ENCODE data around the gene DVL2.

DVL2 gene

DNA sequence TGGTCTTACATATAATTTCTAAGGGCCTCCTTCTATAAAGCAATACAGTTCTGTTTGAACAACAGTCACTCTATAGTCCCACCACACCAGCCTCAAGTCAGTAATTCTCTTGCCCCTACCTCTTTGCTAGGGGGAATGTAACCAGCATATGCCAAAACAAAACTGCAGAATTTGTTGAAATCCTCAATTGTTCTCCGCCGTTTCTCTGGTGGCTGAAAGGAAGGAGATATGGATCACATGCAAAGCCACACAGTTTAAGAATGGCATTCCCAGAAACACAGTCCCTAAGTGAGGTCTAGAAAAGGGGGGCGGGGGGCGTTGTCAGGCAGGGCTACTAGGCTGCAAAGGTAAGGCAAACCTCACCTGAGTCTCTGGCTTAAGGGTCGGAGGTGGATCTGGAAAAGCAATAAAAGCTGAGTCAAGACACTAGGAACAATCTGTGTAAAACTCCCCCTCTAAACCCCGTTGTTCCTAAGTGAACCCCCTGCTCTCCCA, 3.0 kb upstream of the DVL2 start:
- DNase-seq, result no peak

GRCh38 chr17:7236808-7237207, 2.5 kb upstream of the DVL2 start:
- no peak for DNase-seq

- no peak for DNase-seq
Measured at GRCh38 chr17:7235693-7236665, 1.7 kb upstream of the DVL2 start.

DNA sequence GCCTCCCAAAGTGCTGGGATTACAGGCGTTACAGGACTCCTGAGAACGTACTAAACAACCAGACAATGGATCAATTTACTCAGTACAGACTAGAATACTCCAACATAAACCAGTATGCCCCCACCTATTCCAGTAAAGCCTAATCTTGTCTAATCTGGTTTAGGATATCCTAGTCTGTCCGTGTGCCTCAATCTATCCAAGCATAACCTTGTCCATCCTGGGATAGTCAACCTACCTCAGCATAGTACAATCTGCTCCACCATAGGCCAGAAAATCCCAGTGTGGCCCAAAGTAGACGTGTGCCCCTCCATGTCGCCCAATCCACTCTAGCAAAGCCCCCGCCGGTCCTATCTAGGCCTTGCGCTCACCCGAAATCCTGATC, 625 bp downstream of the DVL2 start:
- DNase-seq, result no peak

GRCh38 chr17:7232114-7232513, 2.2 kb downstream of the DVL2 start:
- no peak for DNase-seq

DNA sequence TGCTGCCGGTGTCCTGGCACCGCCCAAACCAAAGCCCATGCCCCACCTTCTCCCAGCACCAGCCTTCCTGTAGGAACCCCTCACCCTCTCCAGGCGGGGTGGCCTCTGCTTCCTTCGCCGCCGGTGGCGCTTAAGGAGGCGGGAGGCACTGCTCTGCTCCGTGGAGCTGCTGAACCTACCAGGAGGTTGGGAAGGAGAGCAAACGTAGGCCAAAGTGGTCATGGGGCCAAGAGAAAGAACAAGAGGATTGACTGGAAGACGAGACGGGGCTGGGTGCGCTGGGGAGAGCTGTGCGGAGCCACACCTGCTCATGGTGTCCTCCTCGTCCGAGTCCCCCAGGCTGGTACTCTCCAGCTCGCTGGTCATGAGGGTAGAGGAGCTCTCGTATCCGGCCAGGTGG, 4.8 kb downstream of the DVL2 start:
- DNase-seq, result no peak

- DNase-seq, result no peak
Measured at GRCh38 chr17:7228920-7229319, 5.4 kb downstream of the DVL2 start.

DNA sequence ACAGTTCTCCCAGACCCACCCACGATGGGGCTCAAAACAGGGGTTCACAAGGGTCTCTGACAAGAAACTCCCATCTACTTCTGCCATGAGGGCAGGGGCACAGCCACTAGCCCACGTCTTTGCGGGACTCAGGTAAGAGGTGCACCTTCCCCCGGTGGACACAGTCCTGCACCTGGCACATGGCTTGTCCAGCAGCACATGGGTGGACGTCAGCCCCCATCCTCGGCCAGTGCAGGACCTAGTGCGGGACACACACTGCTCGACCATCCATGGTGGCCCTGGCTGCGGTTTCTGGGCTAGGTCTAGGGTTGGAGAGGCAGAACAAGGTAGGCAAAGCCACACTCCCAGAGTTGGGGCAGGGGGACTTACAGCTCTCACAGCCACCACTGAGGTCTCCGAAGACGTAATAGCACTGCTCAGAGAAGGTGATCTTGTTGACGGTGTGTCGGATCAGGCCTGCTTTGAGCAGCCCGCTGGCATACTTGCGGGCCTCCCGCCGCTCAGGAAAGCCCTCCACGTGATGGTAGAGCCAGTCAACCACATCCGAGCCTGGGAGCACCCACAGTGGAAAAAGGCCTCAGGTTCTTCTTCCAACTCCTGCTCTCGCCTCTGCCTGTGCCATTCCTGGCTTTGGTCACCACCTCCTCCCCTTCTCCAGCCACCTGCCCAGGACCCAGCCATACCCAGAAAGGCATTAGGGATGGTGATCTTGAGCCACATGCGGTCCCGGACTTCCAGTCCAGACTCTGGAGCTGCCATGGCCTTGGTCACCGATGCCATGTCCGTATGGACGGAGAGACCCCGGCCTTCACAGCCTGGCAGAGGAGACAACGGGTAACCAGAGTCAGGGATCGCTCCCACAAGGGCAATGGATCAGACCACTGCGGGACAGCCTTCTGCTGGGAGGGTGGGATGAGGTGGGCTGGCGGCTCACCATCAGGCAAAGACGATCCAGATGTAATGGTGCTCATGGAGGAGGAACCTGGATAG, 7.3 kb downstream of the DVL2 start:
- no peak for DNase-seq

- no peak for DNase-seq
Measured at GRCh38 chr17:7225711-7226331, 8.5 kb downstream of the DVL2 start.

- no peak for DNase-seq
Measured at GRCh38 chr17:7224661-7225111, 9.6 kb downstream of the DVL2 start.

- DNase-seq, result no peak
Measured at GRCh38 chr17:7224110-7224509, 10.2 kb downstream of the DVL2 start.

DNA sequence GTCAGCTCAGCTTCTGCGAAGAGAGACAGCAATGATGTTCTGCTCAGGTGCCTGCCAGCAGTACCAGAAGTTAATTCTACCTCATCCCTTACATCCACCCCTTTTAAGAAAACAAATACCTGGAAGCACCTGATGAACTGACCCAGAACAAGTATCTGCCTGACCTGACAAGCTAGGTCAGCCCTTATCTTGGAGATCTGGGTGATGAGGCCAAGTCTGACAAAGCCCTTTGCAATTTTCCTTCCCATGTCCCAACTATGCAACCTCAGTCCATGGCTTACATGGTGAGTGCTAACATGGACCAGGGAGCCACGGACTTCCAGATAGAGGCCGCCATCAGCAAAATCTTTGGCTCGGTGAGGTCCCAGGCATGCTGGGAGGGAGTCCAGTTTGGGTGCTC, 10.9 kb downstream of the DVL2 start:
- no peak for DNase-seq

GRCh38 chr17:7222972-7223292, 11.4 kb downstream of the DVL2 start:
- no peak for DNase-seq

GRCh38 chr17:7222093-7222971, 12.0 kb downstream of the DVL2 start:
- no peak for DNase-seq

DNA sequence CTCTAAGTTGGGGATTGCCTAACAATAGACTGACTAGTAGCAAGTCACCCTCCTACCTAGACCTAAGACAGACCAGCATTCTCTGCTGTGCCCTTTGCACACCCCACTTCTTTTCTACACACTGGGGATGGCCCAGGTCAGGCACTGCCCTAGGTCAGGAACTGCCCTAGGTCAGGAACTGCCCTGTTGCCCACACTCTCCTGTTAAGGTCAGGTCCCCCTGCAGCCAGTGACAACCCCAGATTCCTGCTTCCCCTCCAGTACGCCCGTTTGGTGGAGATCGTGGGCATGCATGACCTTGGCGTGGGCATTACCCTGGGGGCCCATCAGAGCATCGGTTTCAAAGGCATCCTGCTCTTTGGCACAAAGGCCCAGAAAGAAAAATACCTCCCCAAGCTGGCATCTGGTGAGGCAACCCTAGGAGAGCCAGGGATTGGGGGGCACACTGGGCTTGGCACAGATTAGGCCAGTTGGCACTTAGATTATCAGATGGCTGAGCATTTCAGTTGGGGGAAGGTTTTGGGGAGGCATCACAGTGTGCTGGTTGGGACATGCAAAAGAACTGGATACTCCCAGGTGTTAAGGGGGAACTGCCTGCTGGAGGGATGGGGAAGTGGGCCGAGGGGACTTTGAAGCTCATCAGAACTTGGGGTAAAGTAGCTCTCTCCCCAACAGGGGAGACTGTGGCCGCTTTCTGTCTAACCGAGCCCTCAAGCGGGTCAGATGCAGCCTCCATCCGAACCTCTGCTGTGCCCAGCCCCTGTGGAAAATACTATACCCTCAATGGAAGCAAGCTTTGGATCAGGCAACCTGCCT, 12.8 kb downstream of the DVL2 start:
- no peak for DNase-seq

GRCh38 chr17:7220593-7221277, 13.6 kb downstream of the DVL2 start:
- DNase-seq, result peak; percentile 55

DNA sequence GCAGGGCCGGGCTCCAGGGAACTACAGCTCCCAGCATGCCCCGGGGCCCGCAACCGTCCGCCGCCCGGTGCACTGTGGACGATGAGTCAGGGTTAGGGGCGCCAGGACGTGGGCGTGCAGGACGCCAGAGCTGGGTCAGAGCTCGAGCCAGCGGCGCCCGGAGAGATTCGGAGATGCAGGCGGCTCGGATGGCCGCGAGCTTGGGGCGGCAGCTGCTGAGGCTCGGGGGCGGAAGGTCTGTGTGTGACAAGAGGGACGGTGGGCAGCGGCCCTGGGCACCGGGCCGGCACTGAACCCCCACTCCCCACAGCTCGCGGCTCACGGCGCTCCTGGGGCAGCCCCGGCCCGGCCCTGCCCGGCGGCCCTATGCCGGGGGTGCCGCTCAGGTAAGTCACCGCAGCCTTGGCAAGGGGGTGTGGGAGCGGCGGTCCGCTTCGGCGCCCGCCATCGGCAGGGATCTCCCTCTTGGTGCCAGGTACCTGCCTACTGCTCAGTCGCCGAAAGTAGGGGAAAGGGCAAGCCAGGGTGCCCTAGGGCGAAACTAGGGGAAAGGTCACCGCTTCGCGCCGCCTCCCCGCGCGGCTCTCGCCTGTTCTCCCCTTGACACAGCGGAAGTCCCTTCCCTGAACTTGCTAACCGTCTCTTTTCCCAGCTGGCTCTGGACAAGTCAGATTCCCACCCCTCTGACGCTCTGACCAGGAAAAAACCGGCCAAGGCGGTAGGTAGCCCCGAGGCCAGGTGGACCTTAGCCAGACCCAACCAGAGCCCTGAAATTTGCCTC, 14.3 kb downstream of the DVL2 start, which contains the start of the genes ACADVL and DLG4:
TSS of gene ACADVL (plus strand) at position 127 of the 781 bp plus-strand sequence. CDS start at position 174, 47 bp downstream.
TSS of gene DLG4 (minus strand) at position 25 of the 781 bp plus-strand sequence.
- peak; percentile 78 for DNase-seq

GRCh38 chr17:7219229-7219811, 15.0 kb downstream of the DVL2 start:
- DNase-seq, result no peak

- no peak for DNase-seq
Measured at GRCh38 chr17:7218758-7219157, 15.6 kb downstream of the DVL2 start.

Measured in stimulated activated CD4-positive, alpha-beta T cell treated with anti-CD3 and anti-CD28 coated beads, Interleukin-4, amount 100 ng/mL, for 1 hour (primary cell).